NCI-H2227 treated with DMSO at 0.1 percent for 48 hours (cell line): Measurements from ENCODE around the gene RPH3AL.
A peak's percentile ranks its signal among the peaks of the same experiment; 100 is the strongest.

Experiments used
- DNase-seq: peaks from one replicate; lab custom pipeline; 2025; lab: John Stamatoyannopoulos, UW

The RPH3AL gene

GRCh38 chr17:336110-337021 is 16.2 kb downstream of the RPH3AL start:
- DNase-seq: no peak

GRCh38 chr17:335691-336090 is 16.9 kb downstream of the RPH3AL start:
- no peak for DNase-seq

GRCh38 chr17:334974-335481 is 17.6 kb downstream of the RPH3AL start:
- DNase-seq: no peak

GRCh38 chr17:333626-334396 is 18.8 kb downstream of the RPH3AL start:
- no peak for DNase-seq

- no peak for DNase-seq
Measured at GRCh38 chr17:332558-333322, 19.9 kb downstream of the RPH3AL start.

- DNase-seq: no peak
Measured at GRCh38 chr17:332023-332422, 20.6 kb downstream of the RPH3AL start.

GRCh38 chr17:330993-331701 is 21.5 kb downstream of the RPH3AL start:
- DNase-seq: no peak

- no peak for DNase-seq
Measured at GRCh38 chr17:329784-330420, 22.7 kb downstream of the RPH3AL start.

GRCh38 chr17:327971-328370 is 24.6 kb downstream of the RPH3AL start:
- DNase-seq: no peak

GRCh38 chr17:327296-327695 is 25.3 kb downstream of the RPH3AL start:
- DNase-seq: no peak

GRCh38 chr17:326010-326621 is 26.5 kb downstream of the RPH3AL start:
- DNase-seq: no peak

- DNase-seq: no peak
Measured at GRCh38 chr17:325270-326009, 27.2 kb downstream of the RPH3AL start.

- DNase-seq: no peak
Measured at GRCh38 chr17:323721-324571, 28.7 kb downstream of the RPH3AL start.

- no peak for DNase-seq
Measured at GRCh38 chr17:323181-323580, 29.4 kb downstream of the RPH3AL start.

- DNase-seq: peak; percentile 2
Measured at GRCh38 chr17:322006-322780, 30.4 kb downstream of the RPH3AL start.

GRCh38 chr17:321386-321941 is 31.1 kb downstream of the RPH3AL start:
- no peak for DNase-seq

- no peak for DNase-seq
Measured at GRCh38 chr17:320809-321385, 31.7 kb downstream of the RPH3AL start.
